A549 (cell line): Measurements from ENCODE around the gene SPATA17. TPM values are rescaled to one million over a fixed set of nuclear protein-coding genes. Genes with fewer than 3 reads are reported as not detected.

ENCODE experiments used
- ATAC-seq, 2 experiments: fragments of 200-7000 bp in 1 of 2; fragments of >200 bp in 1 of 2; cut with Nextera tagmentation in 1 of 2; cut with Tn5 transposase in 1 of 2; 3 replicates each; pipeline versions ENCODE4 v1.8.0 to v1.9.1; 2018 to 2020; ENCODE audit warnings: mild to moderate bottlenecking in 1 of 2, moderate library complexity in 1 of 2
- CTCF ChIA-PET: fragments of 300-600 bp; sonication (Branson Sonifier 250); formaldehyde crosslinking; extraction: SDS; loops from one replicate; lab custom pipeline; 2021; ENCODE audit warnings: antibody characterized with exemption, inconsistent platforms; lab: Yijun Ruan, JAX
- POLR2A ChIA-PET: fragments of 350-600 bp; formaldehyde crosslinking; extraction: SDS; loops from one replicate; lab custom pipeline; 2021; ENCODE audit warnings: antibody characterized with exemption, inconsistent platforms; lab: Yijun Ruan, JAX
- DNase-seq, 2 experiments: peaks; one replicate each; pipeline versions ENCODE4 v3.0.0 to v3.0.0-alpha.2; 2011 to 2016; ENCODE audit warnings: low read depth in 1 of 2, low spot score in 1 of 2
- FAIRE-seq: peaks from 2 replicates; lab custom pipeline; 2011; peaks lifted over from hg19 to GRCh38; lab: Jason Lieb, UNC
- H3K27ac ChIP-seq, 2 experiments: fragments of >200 bp; sonication (Bioruptor Twin); formaldehyde crosslinking; 3 replicates each; pipeline ENCODE4 v1.5.1; 2016 to 2017
- H3K4me1 ChIP-seq: fragments of >200 bp; sonication (Bioruptor Twin); formaldehyde crosslinking; 3 replicates; pipeline ENCODE4 v1.6.1; 2016
- H3K4me2 ChIP-seq: fragments of >200 bp; sonication (Bioruptor Twin); formaldehyde crosslinking; 3 replicates; pipeline ENCODE4 v1.6.1; 2016
- H3K4me3 ChIP-seq: fragments of >200 bp; sonication (Bioruptor Twin); formaldehyde crosslinking; 3 replicates; pipeline ENCODE4 v1.5.1; 2016
- H3K9me3 ChIP-seq: fragments of >200 bp; sonication (Bioruptor Twin); formaldehyde crosslinking; 3 replicates; pipeline ENCODE4 v1.6.1; 2016
- CBX8 ChIP-seq: fragments of 200-600 bp; sonication (generic); IDR thresholded peaks from 2 replicates; pipeline ENCODE4 v1.6.1; 2016
- CHD2 ChIP-seq: fragments of 150-350 bp; IDR thresholded peaks from 2 replicates; pipeline ENCODE4 v1.6.1; 2014; ENCODE audit warnings: low read length; ENCODE audit not compliant: partially characterized antibody
- EP300 ChIP-seq, 2 experiments: fragments of >200 bp; sonication (Bioruptor Twin); formaldehyde crosslinking; IDR thresholded peaks; 2 replicates in 1 of 2; 3 replicates in 1 of 2; pipeline ENCODE4 v1.6.1; 2016 to 2017
- FOXS1 ChIP-seq: fragments of 250-450 bp; sonication (Bioruptor Pico); IDR thresholded peaks from 2 replicates; pipeline ENCODE4 v1.5.0; 2020; ENCODE audit warnings: mild to moderate bottlenecking, moderate library complexity
- GATA3 ChIP-seq: IDR thresholded peaks from 2 replicates; pipeline ENCODE4 v1.6.1; 2012; ENCODE audit warnings: borderline replicate concordance
- HOXB5 ChIP-seq: fragments of 250-450 bp; sonication (Bioruptor Pico); IDR thresholded peaks from 2 replicates; pipeline ENCODE4 v1.5.0; 2020; ENCODE audit warnings: mild to moderate bottlenecking, moderate library complexity
- JUNB ChIP-seq: fragments of >200 bp; sonication (Bioruptor Twin); formaldehyde crosslinking; IDR thresholded peaks from 2 replicates; pipeline ENCODE4 v1.6.1; 2016
- KDM1A ChIP-seq: fragments of 200-600 bp; sonication (generic); IDR thresholded peaks from 2 replicates; pipeline ENCODE4 v1.6.1; 2016; ENCODE audit warnings: low read depth, mild to moderate bottlenecking
- MAFK ChIP-seq: fragments of 450-650 bp; IDR thresholded peaks from 2 replicates; pipeline ENCODE4 v1.6.1; 2014; ENCODE audit not compliant: partially characterized antibody
- NR3C1 ChIP-seq: fragments of >200 bp; sonication (Bioruptor Twin); formaldehyde crosslinking; IDR thresholded peaks from 3 replicates; pipeline ENCODE4 v1.6.1; 2017
- POLR2AphosphoS2 ChIP-seq: conservative IDR thresholded peaks from 2 replicates; pipeline ENCODE4 v1.6.1; 2012; ENCODE audit warnings: low read length, improper control_type of control experiment, inconsistent platforms
- RFX5 ChIP-seq: fragments of 450-650 bp; IDR thresholded peaks from 2 replicates; pipeline ENCODE4 v1.7.1; 2014; ENCODE audit warnings: antibody characterized with exemption, mild to moderate bottlenecking, moderate library complexity
- TFCP2L1 ChIP-seq: fragments of 250-450 bp; sonication (Bioruptor Pico); IDR thresholded peaks from 2 replicates; pipeline ENCODE4 v1.5.0; 2021; ENCODE audit warnings: mild to moderate bottlenecking
- WGBS: methylation state at CpG from one replicate; pipeline ENCODE4 v1.1.6; 2017; ENCODE audit errors: missing lambda C conversion rate; 5-methylcytosine and 5-hydroxymethylcytosine counted together
- polyA plus RNA-seq, 4 experiments: library from polyadenylated mRNA; depleted of rRNA in 3 of 4; stranded (reverse); fragments of >200 nt; fragmentation: RNase III in 1 of 4; extraction: RNeasy Plus Mini Kit Qiagen cat#74134 plus additional on column Dnase treatment in 1 of 4; gene quantifications; 2 replicates in 3 of 4; 3 replicates in 1 of 4; pipeline ENCODE4 v1.2.3, GENCODE V29; 2011 to 2017
- TF ChIP-seq, protein P1 (sequence below): IDR thresholded peaks from 2 replicates; pipeline ENCODE4 v1.6.1; 2012
- TF ChIP-seq, protein P2 (sequence below): IDR thresholded peaks from 2 replicates; pipeline ENCODE4 v1.6.1; 2012
- TF ChIP-seq, protein P3 (sequence below): fragments of 150-350 bp; IDR thresholded peaks from 2 replicates; pipeline ENCODE4 v1.6.1; 2014; ENCODE audit warnings: low read depth, mild to moderate bottlenecking, low read length

SPATA17 gene
- polyA plus RNA-seq, 2 of the 4 experiments (the other 2 are of a cell fraction) = 3.3 to 5.0 TPM

DNA sequence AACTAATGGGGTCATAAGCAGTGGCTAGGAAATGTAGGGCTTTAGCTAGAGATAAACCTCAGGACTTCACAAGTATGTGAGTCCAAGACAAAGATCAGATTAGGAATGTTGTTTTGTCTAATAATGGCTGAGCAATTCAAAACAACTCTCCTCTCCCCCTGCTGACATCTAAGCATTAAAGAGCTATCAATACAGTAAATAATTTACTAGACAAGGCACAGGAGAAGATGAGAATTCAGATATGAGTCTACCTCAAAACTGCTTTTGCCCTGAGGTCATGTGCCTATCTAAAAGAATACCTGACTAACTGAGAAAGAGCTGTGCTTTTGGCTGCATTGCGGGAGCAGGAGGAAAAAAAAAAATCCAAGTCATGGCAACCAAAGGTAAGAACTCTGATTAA, 86.8 kb downstream of the SPATA17 start:
- DNase-seq (peak; percentile 48 to 68), ATAC-seq (peak; percentile 33 to 70; a peak in 5 of 6 replicates), FAIRE-seq (peak; percentile 13)
- H3K4me1 ChIP-seq = peaks cover 53% of the 10 kb centered on the region
- no peaks in the 10 kb centered on the region for H3K9me3 ChIP-seq
- ChIA-PET CTCF (interaction anchor here (0.8 kb wide), 1 partner anchor 17 kb away, joined by 3 read pairs; no protein-coding TSS in a partner anchor), POLR2A (no interaction called here)
- H3K27ac ChIP-seq = peak overlapping the region; percentile 60 to 69; a peak in 5 of 6 replicates
- H3K4me3 ChIP-seq = no peak overlapping the region
- H3K4me2 ChIP-seq = peak overlapping the region; percentile 65
- TF ChIP-seq GATA3 = peak; percentile 94
- no peak for TF ChIP-seq NR3C1
- 0 out of 5 replicates have a peak, but pooled peaks of 1 of the 2 experiments have one; percentile 34 for TF ChIP-seq EP300 (IDR thresholded peaks at IDR 0.05)
- peak; percentile 41 for TF ChIP-seq JUNB
- TF ChIP-seq, protein P1, sequence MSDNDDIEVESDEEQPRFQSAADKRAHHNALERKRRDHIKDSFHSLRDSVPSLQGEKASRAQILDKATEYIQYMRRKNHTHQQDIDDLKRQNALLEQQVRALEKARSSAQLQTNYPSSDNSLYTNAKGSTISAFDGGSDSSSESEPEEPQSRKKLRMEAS = peak; percentile 45; the same call in 1 of the 2 replicates
- WGBS = 5% methylated on average over 1 of the region's 1 CpG

DNA sequence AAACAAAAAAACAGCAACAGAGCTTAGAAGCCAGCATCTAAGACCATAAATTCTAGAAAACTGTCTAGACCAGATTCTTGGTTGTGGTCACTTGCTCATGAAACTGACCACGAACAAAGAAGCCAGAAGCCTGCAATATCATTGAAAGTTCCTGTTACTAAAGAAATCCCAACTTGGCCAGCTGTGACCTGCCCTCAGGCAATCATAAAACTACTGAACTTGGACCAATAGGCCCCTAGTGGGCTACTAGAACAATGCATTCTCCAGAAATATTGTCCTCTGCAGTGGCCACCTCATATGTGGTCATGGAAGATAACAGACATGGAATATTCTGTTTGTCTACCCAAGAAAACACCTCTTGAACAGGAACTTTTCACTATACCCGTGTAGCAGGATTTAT, 87.7 kb downstream of the SPATA17 start:
- Histone ChIP-seq H3K4me1 (peaks cover 44% of the 10 kb centered on the region), H3K9me3 (no peaks in the 10 kb centered on the region), H3K27ac (peak overlapping the region; percentile 60 to 69; a peak in 4 of 6 replicates), H3K4me2 (peak overlapping the region; percentile 65; the same call in 2 of the 3 replicates), H3K4me3 (no peak overlapping the region)
- POLR2A ChIA-PET = no interaction called here
- no peak for FAIRE-seq
- CTCF ChIA-PET = no interaction called here
- no peak for TF ChIP-seq CHD2
- WGBS = 32% methylated on average over 2 of the region's 2 CpGs
- ATAC-seq = peak; percentile 55 to 65; a peak in 3 of 6 replicates
- DNase-seq = peak in 1 of 2 experiments; percentile 49

DNA sequence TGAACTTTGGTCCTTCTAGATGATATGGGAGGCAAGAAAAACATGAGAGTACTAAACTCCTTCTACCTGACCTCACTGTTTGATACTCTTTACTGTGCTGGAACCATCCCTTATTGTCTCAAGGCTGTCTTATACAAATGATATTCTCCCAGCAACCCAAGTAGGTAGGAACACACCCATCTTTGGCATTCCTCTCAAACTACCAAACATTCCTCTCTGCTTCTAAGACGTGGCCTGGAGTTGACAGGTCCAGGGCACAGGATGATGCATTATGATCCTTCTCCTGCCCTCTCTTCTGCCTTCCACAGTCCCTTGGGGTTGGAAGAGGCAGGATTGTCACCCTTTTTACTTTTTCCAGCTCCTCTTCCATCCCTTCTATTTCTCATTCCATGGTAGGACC, 90.5 kb downstream of the SPATA17 start:
- no peaks in the 10 kb centered on the region for H3K9me3 ChIP-seq
- peak; percentile 81 to 86 for ATAC-seq
- ChIA-PET CTCF (no interaction called here), POLR2A (no interaction called here)
- no peak overlapping the region for H3K4me3 ChIP-seq
- peaks cover 35% of the 10 kb centered on the region for H3K4me1 ChIP-seq
- peak; percentile 23 for FAIRE-seq
- WGBS = 4% methylated on average over 1 of the region's 1 CpG
- DNase-seq = peak in 1 of 2 experiments; percentile 85
- TF ChIP-seq GATA3 (peak; percentile 63; the same call in 1 of the 2 replicates), RFX5 (no peak), TFCP2L1 (CRISPR knock-in tag) (no peak), KDM1A (no peak), HOXB5 (CRISPR knock-in tag) (peak; percentile 86)
- TF ChIP-seq, all 56 proteins: peak for 2
- Histone ChIP-seq H3K4me2 (peak overlapping the region; percentile 27), H3K27ac (peak overlapping the region; percentile 25 to 65; a peak in 4 of 6 replicates)

DNA sequence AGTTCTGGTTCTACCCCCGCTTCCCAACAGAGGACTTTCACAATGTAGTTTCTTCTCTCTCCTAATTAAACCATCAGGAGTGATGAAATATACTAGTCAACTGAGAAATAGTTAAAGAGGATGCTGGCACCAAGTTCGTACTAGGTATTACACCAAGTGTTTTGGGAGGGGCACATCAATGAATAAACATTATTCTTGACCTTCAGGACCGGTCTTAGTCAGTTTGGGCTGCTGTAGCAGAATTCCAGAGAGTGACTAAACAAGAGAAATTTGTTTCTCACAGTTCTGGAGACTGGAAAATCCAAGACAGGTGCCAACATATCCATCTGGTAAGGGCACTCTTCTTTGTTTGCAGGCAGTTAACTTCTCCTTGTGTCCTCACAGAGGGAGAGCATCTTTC, 103.8 kb downstream of the SPATA17 start:
- H3K4me1 ChIP-seq = 0 out of 3 replicates have a peak, but pooled peaks cover 11% of the 10 kb centered on the region
- POLR2A ChIA-PET = no interaction called here
- no peak overlapping the region for H3K4me3 ChIP-seq
- no peaks in the 10 kb centered on the region for H3K9me3 ChIP-seq
- DNase-seq = no peak
- CTCF ChIA-PET = interaction anchor here (0.6 kb wide), 1 partner anchor 976 kb away, joined by 3 read pairs; no protein-coding TSS in a partner anchor
- no peak overlapping the region for H3K27ac ChIP-seq
- TF ChIP-seq FOXS1 (no peak), MAFK (no peak), RFX5 (no peak), POLR2AphosphoS2 (no peak), CBX8 (no peak)
- TF ChIP-seq, protein P2, sequence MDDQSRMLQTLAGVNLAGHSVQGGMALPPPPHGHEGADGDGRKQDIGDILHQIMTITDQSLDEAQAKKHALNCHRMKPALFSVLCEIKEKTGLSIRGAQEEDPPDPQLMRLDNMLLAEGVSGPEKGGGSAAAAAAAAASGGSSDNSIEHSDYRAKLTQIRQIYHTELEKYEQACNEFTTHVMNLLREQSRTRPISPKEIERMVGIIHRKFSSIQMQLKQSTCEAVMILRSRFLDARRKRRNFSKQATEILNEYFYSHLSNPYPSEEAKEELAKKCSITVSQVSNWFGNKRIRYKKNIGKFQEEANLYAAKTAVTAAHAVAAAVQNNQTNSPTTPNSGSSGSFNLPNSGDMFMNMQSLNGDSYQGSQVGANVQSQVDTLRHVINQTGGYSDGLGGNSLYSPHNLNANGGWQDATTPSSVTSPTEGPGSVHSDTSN = no peak
- TF ChIP-seq, protein P3, sequence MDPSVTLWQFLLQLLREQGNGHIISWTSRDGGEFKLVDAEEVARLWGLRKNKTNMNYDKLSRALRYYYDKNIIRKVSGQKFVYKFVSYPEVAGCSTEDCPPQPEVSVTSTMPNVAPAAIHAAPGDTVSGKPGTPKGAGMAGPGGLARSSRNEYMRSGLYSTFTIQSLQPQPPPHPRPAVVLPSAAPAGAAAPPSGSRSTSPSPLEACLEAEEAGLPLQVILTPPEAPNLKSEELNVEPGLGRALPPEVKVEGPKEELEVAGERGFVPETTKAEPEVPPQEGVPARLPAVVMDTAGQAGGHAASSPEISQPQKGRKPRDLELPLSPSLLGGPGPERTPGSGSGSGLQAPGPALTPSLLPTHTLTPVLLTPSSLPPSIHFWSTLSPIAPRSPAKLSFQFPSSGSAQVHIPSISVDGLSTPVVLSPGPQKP = no peak
- no peak for FAIRE-seq
- ATAC-seq = no peak
- H3K4me2 ChIP-seq = peak overlapping the region; percentile 1; the same call in 1 of the 3 replicates
- whole genome bisulfite sequencing = 20% methylated on average over 3 of the region's 3 CpGs
